ENCODE data around the gene CCL13.

Gene CCL13

DNA sequence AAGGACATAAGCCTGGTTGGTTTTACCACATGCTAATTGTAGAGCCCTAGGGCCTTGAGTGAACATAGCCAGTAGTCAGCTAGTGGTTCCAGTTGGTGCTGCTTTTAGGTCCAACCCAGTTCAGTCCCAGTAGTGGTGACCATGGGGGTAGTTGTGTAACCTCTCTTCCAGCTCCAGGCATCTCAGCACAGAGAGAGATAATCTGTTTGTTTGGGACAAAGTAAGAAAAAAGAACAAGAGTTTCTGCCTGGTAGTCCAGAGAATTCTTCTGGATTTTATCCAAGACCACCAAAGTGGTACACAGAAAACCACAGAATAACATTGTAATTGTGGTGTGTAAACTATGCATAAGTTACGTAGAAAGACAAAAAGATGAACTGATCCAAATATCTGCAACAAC lies 5.2 kb upstream of the CCL13 start:
- H2BK5ac ChIP-seq (ENCODE audit: low read depth, low read length, poor library complexity, severe bottlenecking): no peak overlapping the region
- H3K4ac ChIP-seq (ENCODE audit: low read depth in 1 of 2, low read length in 2 of 2): no peak overlapping the region
- H3K9me3 ChIP-seq (ENCODE audit: control insufficient read depth, low read length): no peaks in the 10 kb centered on the region
- H2BK15ac ChIP-seq (ENCODE audit: low read depth, poor library complexity, severe bottlenecking): no peak overlapping the region
- no peak overlapping the region for H3K14ac ChIP-seq (ENCODE audit: low read length in 2 of 2)
- no peak for DNase-seq
- no peaks in the 10 kb centered on the region for H3K79me1 ChIP-seq (replicated peaks; ENCODE audit: low read length, poor library complexity, severe bottlenecking)
- H3K18ac ChIP-seq (ENCODE audit: low read depth in 1 of 2, low read length in 2 of 2): no peak overlapping the region
- H2AK5ac ChIP-seq (ENCODE audit: low read length, severe bottlenecking): no peak overlapping the region
- H4K8ac ChIP-seq (ENCODE audit: low read length): no peak overlapping the region
- peaks cover 0 to 6% of the 10 kb centered on the region in 2 experiments for H3K27me3 ChIP-seq (ENCODE audit: control insufficient read depth in 1 of 2, insufficient read depth in 1 of 2, low read length in 2 of 2)
- no peak overlapping the region for H2BK12ac ChIP-seq (ENCODE audit: low read length in 2 of 2)
- no peak overlapping the region for H3K9ac ChIP-seq (ENCODE audit: low read length)
- no peak overlapping the region for H3K4me2 ChIP-seq (ENCODE audit: low read length, poor library complexity, severe bottlenecking)
- H3K4me1 ChIP-seq (ENCODE audit: control insufficient read depth, insufficient read depth, low read depth, low read length): no peaks in the 10 kb centered on the region
- no peak overlapping the region for H2AFZ ChIP-seq (ENCODE audit: low read depth, low read length)
- H3K27ac ChIP-seq (ENCODE audit: low read length, poor library complexity, severe bottlenecking): no peak overlapping the region
- H4K91ac ChIP-seq (ENCODE audit: low read length): no peak overlapping the region
- H3K23ac ChIP-seq (ENCODE audit: low read length in 2 of 2): no peak overlapping the region
- no peak overlapping the region for H2BK120ac ChIP-seq (ENCODE audit: low read depth, low read length)
- WGBS: no CpG with 5 or more reads among the region's 1 CpG
- no peaks in the 10 kb centered on the region for H3K36me3 ChIP-seq (ENCODE audit: control insufficient read depth in 1 of 2, insufficient read depth in 2 of 2, low read depth in 1 of 2, low read length in 2 of 2)
- no peak overlapping the region for H3K4me3 ChIP-seq (ENCODE audit: insufficient read depth in 1 of 2, low read depth in 1 of 2, low read length in 2 of 2)

DNA sequence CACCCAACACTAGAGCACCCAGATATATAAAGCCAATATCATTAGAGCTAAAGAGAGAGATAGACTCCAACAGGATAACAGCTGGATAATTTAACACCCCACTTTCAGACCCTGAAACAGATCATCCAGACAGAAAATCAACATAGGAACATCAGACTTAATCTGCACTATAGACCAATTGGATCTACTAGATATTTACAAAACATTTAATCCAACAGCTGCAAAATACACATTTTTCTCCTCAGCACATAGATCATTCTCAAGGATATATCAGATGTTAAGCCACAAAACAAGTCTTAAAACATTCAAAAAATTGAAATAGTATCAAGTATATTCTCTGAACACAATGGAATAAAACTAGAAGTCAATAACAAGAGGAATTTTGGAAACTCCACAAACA lies 4.1 kb upstream of the CCL13 start:
- H3K14ac ChIP-seq (ENCODE audit: low read length in 2 of 2): no peak overlapping the region
- no peak overlapping the region for H3K4ac ChIP-seq (ENCODE audit: low read depth in 1 of 2, low read length in 2 of 2)
- no peak overlapping the region for H3K27ac ChIP-seq (ENCODE audit: low read length, poor library complexity, severe bottlenecking)
- DNase-seq: no peak
- no peaks in the 10 kb centered on the region for H3K36me3 ChIP-seq (ENCODE audit: control insufficient read depth in 1 of 2, insufficient read depth in 2 of 2, low read depth in 1 of 2, low read length in 2 of 2)
- H3K4me1 ChIP-seq (ENCODE audit: control insufficient read depth, insufficient read depth, low read depth, low read length): no peaks in the 10 kb centered on the region
- no peak overlapping the region for H3K9ac ChIP-seq (ENCODE audit: low read length)
- no peak overlapping the region for H2BK120ac ChIP-seq (ENCODE audit: low read depth, low read length)
- H2BK15ac ChIP-seq (ENCODE audit: low read depth, poor library complexity, severe bottlenecking): no peak overlapping the region
- no peak overlapping the region for H2AFZ ChIP-seq (ENCODE audit: low read depth, low read length)
- no peak overlapping the region for H4K8ac ChIP-seq (ENCODE audit: low read length)
- no peak overlapping the region for H4K91ac ChIP-seq (ENCODE audit: low read length)
- no peak overlapping the region for H3K23ac ChIP-seq (ENCODE audit: low read length in 2 of 2)
- H3K9me3 ChIP-seq (ENCODE audit: control insufficient read depth, low read length): no peaks in the 10 kb centered on the region
- no peaks in the 10 kb centered on the region for H3K79me1 ChIP-seq (replicated peaks; ENCODE audit: low read length, poor library complexity, severe bottlenecking)
- H3K27me3 ChIP-seq (ENCODE audit: control insufficient read depth in 1 of 2, insufficient read depth in 1 of 2, low read length in 2 of 2): peaks cover 0 to 6% of the 10 kb centered on the region in 2 experiments
- H2AK5ac ChIP-seq (ENCODE audit: low read length, severe bottlenecking): no peak overlapping the region
- H3K4me2 ChIP-seq (ENCODE audit: low read length, poor library complexity, severe bottlenecking): no peak overlapping the region
- H3K4me3 ChIP-seq (ENCODE audit: insufficient read depth in 1 of 2, low read depth in 1 of 2, low read length in 2 of 2): no peak overlapping the region
- no peak overlapping the region for H2BK5ac ChIP-seq (ENCODE audit: low read depth, low read length, poor library complexity, severe bottlenecking)
- H3K18ac ChIP-seq (ENCODE audit: low read depth in 1 of 2, low read length in 2 of 2): no peak overlapping the region
- H2BK12ac ChIP-seq (ENCODE audit: low read length in 2 of 2): no peak overlapping the region

DNA sequence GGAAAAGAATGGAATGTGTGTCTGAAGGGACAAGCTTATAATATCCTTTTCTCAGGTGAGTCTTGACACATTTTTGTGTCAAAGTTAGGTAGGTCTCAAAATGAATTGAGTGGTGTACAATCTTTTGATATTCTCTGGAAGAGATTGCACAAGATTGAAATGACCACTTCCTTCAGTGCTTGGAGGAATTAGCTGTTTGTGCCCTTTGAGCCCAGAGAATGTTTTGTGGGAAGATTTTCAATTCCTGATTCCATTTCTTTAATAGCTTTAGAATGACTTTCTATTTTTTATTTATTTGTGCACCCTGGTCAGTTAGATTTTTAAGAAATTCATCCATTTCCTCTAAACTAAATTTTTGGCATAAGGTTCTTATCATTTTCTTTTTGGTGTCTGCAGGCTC lies 1.6 kb upstream of the CCL13 start:
- H2BK15ac ChIP-seq (ENCODE audit: low read depth, poor library complexity, severe bottlenecking): no peak overlapping the region
- no peaks in the 10 kb centered on the region for H3K36me3 ChIP-seq (ENCODE audit: control insufficient read depth in 1 of 2, insufficient read depth in 2 of 2, low read depth in 1 of 2, low read length in 2 of 2)
- H2BK120ac ChIP-seq (ENCODE audit: low read depth, low read length): no peak overlapping the region
- no peak overlapping the region for H3K23ac ChIP-seq (ENCODE audit: low read length in 2 of 2)
- H2AK5ac ChIP-seq (ENCODE audit: low read length, severe bottlenecking): no peak overlapping the region
- H2BK5ac ChIP-seq (ENCODE audit: low read depth, low read length, poor library complexity, severe bottlenecking): no peak overlapping the region
- no peak overlapping the region for H3K27ac ChIP-seq (ENCODE audit: low read length, poor library complexity, severe bottlenecking)
- H3K4ac ChIP-seq (ENCODE audit: low read depth in 1 of 2, low read length in 2 of 2): no peak overlapping the region
- H3K27me3 ChIP-seq (ENCODE audit: control insufficient read depth in 1 of 2, insufficient read depth in 1 of 2, low read length in 2 of 2): no peaks in the 10 kb centered on the region
- H3K9me3 ChIP-seq (ENCODE audit: control insufficient read depth, low read length): no peaks in the 10 kb centered on the region
- H3K18ac ChIP-seq (ENCODE audit: low read depth in 1 of 2, low read length in 2 of 2): no peak overlapping the region
- H2BK12ac ChIP-seq (ENCODE audit: low read length in 2 of 2): no peak overlapping the region
- no peaks in the 10 kb centered on the region for H3K79me1 ChIP-seq (replicated peaks; ENCODE audit: low read length, poor library complexity, severe bottlenecking)
- no peak for DNase-seq
- no peak overlapping the region for H4K91ac ChIP-seq (ENCODE audit: low read length)
- H3K9ac ChIP-seq (ENCODE audit: low read length): no peak overlapping the region
- H4K8ac ChIP-seq (ENCODE audit: low read length): no peak overlapping the region
- no peak overlapping the region for H3K4me2 ChIP-seq (ENCODE audit: low read length, poor library complexity, severe bottlenecking)
- H3K14ac ChIP-seq (ENCODE audit: low read length in 2 of 2): no peak overlapping the region
- H3K4me3 ChIP-seq (ENCODE audit: insufficient read depth in 1 of 2, low read depth in 1 of 2, low read length in 2 of 2): no peak overlapping the region
- no peaks in the 10 kb centered on the region for H3K4me1 ChIP-seq (ENCODE audit: control insufficient read depth, insufficient read depth, low read depth, low read length)
- H2AFZ ChIP-seq (ENCODE audit: low read depth, low read length): no peak overlapping the region

DNA sequence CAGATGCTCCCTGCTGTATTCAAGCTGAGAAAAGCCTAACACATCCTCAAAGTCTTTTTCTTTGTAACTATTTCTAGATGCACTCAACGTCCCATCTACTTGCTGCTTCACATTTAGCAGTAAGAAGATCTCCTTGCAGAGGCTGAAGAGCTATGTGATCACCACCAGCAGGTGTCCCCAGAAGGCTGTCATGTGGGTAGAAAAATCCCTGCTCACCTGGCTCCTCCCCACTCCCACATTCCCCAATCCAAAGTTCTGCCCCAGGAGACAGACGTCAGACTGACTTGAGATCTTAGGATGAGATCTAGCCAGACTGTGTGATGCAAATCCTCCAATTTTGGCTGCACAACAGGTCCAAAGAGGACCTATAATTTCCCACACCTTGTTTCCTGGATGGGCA lies 1.1 kb downstream of the CCL13 start:
- Histone ChIP-seq H3K23ac (ENCODE audit: low read length in 2 of 2) (no peak overlapping the region), H3K4me1 (ENCODE audit: control insufficient read depth, insufficient read depth, low read depth, low read length) (no peaks in the 10 kb centered on the region), H4K91ac (ENCODE audit: low read length) (no peak overlapping the region), H2BK12ac (ENCODE audit: low read length in 2 of 2) (no peak overlapping the region), H3K27ac (ENCODE audit: low read length, poor library complexity, severe bottlenecking) (no peak overlapping the region), H2BK120ac (ENCODE audit: low read depth, low read length) (no peak overlapping the region), H2BK5ac (ENCODE audit: low read depth, low read length, poor library complexity, severe bottlenecking) (no peak overlapping the region), H3K4ac (ENCODE audit: low read depth in 1 of 2, low read length in 2 of 2) (no peak overlapping the region), H3K36me3 (ENCODE audit: control insufficient read depth in 1 of 2, insufficient read depth in 2 of 2, low read depth in 1 of 2, low read length in 2 of 2) (no peaks in the 10 kb centered on the region), H4K8ac (ENCODE audit: low read length) (no peak overlapping the region), H3K4me3 (ENCODE audit: insufficient read depth in 1 of 2, low read depth in 1 of 2, low read length in 2 of 2) (no peak overlapping the region), H2BK15ac (ENCODE audit: low read depth, poor library complexity, severe bottlenecking) (no peak overlapping the region), H2AK5ac (ENCODE audit: low read length, severe bottlenecking) (no peak overlapping the region), H3K4me2 (ENCODE audit: low read length, poor library complexity, severe bottlenecking) (no peak overlapping the region), H2AFZ (ENCODE audit: low read depth, low read length) (no peak overlapping the region), H3K79me1 (replicated peaks; ENCODE audit: low read length, poor library complexity, severe bottlenecking) (no peaks in the 10 kb centered on the region), H3K27me3 (ENCODE audit: control insufficient read depth in 1 of 2, insufficient read depth in 1 of 2, low read length in 2 of 2) (peaks cover 0 to 8% of the 10 kb centered on the region in 2 experiments), H3K9ac (ENCODE audit: low read length) (no peak overlapping the region), H3K9me3 (ENCODE audit: control insufficient read depth, low read length) (no peaks in the 10 kb centered on the region), H3K14ac (ENCODE audit: low read length in 2 of 2) (no peak overlapping the region), H3K18ac (ENCODE audit: low read depth in 1 of 2, low read length in 2 of 2) (no peak overlapping the region)
- WGBS: 32% methylated on average over 2 of the region's 2 CpGs
- DNase-seq: no peak
